ENCODE measurements around the gene COG1. TPM values are rescaled to one million over a fixed set of nuclear protein-coding genes. Genes with fewer than 3 reads are reported as not detected.

The COG1 gene
- polyA plus RNA-seq, 1 donor (not counting 4 experiments of a cell fraction or from before 2014, with no cell fraction given), result 16.4 TPM

DNA sequence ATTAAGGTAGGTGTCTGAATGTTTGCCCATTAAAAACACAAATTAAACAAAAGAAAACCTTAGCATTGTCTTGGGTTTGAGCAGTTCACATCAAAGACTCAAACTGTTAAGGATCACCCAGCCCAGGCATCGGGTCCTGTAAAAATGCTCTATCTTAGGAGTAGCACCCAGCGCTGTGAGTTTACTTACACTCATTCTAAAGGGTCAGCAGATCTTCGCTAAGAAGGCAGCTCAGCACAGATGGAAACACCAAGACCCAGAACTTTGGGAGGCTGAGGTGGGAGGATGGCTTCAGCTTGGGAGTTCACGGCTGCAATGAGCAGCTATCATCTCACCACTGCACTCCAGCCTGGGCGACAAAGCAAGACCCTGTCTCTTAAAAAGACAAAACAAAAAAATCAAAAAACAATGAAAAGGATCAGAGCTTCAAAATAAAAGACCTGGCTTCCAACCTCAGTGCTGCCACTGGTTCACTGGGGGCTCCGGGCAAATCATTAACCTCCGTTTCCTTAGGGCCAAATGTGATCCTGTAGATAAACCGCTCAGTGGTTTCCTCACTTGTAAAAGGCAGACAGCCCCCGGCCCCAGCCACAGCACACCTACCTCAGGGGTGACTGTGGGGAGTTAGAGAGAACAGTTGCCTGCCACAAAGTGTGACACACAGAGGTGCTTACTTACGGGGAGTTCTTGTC is 11.1 kb downstream of the COG1 start:
- TF ChIP-seq EZH2 (IDR thresholded peaks at IDR 0.05; ENCODE audit: low read length), result no peak
- TF ChIP-seq, protein P1, sequence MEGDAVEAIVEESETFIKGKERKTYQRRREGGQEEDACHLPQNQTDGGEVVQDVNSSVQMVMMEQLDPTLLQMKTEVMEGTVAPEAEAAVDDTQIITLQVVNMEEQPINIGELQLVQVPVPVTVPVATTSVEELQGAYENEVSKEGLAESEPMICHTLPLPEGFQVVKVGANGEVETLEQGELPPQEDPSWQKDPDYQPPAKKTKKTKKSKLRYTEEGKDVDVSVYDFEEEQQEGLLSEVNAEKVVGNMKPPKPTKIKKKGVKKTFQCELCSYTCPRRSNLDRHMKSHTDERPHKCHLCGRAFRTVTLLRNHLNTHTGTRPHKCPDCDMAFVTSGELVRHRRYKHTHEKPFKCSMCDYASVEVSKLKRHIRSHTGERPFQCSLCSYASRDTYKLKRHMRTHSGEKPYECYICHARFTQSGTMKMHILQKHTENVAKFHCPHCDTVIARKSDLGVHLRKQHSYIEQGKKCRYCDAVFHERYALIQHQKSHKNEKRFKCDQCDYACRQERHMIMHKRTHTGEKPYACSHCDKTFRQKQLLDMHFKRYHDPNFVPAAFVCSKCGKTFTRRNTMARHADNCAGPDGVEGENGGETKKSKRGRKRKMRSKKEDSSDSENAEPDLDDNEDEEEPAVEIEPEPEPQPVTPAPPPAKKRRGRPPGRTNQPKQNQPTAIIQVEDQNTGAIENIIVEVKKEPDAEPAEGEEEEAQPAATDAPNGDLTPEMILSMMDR (optimal IDR thresholded peaks at IDR 0.05 in 1 of 3, IDR thresholded peaks at IDR 0.05 in 1 of 3, conservative IDR thresholded peaks at IDR 0.05 in 1 of 3; ENCODE audit: extremely low read depth in 1 of 3, insufficient read depth in 2 of 3, low read length in 3 of 3), result no peak
- Histone ChIP-seq H4K20me1 (ENCODE audit: control insufficient read depth, extremely low read depth, insufficient read depth, low read length) (no peaks in the 10 kb centered on the region), H3K4me3 (ENCODE audit: control insufficient read depth in 2 of 3, extremely low read depth in 1 of 3, insufficient read depth in 2 of 3, low read depth in 1 of 3, low read length in 3 of 3) (no peak overlapping the region), H3K79me2 (ENCODE audit: control insufficient read depth, insufficient read depth, low read length) (no peaks in the 10 kb centered on the region), H3K9ac (ENCODE audit: control insufficient read depth, extremely low read depth, insufficient read depth, low read length) (no peak overlapping the region), H3K36me3 (ENCODE audit: control insufficient read depth in 2 of 2, extremely low read depth in 1 of 2, insufficient read depth in 2 of 2, low read length in 2 of 2) (peaks cover 48 to 54% of the 10 kb centered on the region in 2 experiments), H3K27ac (ENCODE audit: control insufficient read depth, insufficient read depth, low read length) (no peak overlapping the region), H2AFZ (ENCODE audit: control insufficient read depth, low read length) (no peak overlapping the region), H3K4me1 (ENCODE audit: control insufficient read depth, extremely low read depth, insufficient read depth, low read length) (no peaks in the 10 kb centered on the region), H3K27me3 (ENCODE audit: control insufficient read depth, extremely low read depth, insufficient read depth, low read length) (no peaks in the 10 kb centered on the region), H3K9me1 (ENCODE audit: control insufficient read depth, extremely low read depth, insufficient read depth, low read length) (no peaks in the 10 kb centered on the region), H3K9me3 (ENCODE audit: control insufficient read depth, low read depth, low read length) (no peaks in the 10 kb centered on the region), H3K4me2 (ENCODE audit: control insufficient read depth, extremely low read depth, insufficient read depth, low read depth, low read length) (no peak overlapping the region)
- no peak for DNase-seq (ENCODE audit: low read depth, low spot score)
- no peak for FAIRE-seq
- dilution Hi-C loops (cut with MboI; ENCODE audit: extremely low pct_ligation_motif_present, low sequenced_read_pairs), result no loop called here

DNA sequence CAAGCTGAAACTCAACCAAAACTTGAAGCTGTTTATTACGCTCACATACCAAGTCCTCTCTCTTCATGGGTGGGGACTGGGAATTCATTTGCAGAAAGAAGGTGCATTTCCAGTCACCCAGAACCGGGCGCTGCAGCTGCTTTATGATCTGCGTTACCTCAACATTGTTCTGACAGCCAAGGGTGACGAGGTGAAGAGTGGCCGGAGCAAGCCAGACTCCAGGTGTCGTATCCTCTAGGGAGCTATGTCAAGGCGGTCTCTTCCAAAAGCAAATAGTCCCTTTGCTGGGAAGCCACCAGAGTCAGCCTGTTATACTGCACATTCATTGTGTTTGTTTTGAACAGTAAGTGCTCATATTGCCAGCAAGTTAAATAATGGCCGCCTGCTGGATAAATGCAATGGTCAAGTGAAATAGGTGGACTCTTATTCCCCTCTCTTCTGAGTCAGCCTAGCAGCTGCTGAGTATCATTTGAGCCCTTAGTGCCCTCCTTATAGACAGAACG is 12.7 kb downstream of the COG1 start:
- Histone ChIP-seq H3K4me1 (ENCODE audit: control insufficient read depth, extremely low read depth, insufficient read depth, low read length) (no peaks in the 10 kb centered on the region), H2AFZ (ENCODE audit: control insufficient read depth, low read length) (no peak overlapping the region), H4K20me1 (ENCODE audit: control insufficient read depth, extremely low read depth, insufficient read depth, low read length) (no peaks in the 10 kb centered on the region), H3K9ac (ENCODE audit: control insufficient read depth, extremely low read depth, insufficient read depth, low read length) (no peak overlapping the region), H3K27me3 (ENCODE audit: control insufficient read depth, extremely low read depth, insufficient read depth, low read length) (no peaks in the 10 kb centered on the region), H3K4me2 (ENCODE audit: control insufficient read depth, extremely low read depth, insufficient read depth, low read depth, low read length) (no peak overlapping the region), H3K4me3 (ENCODE audit: control insufficient read depth in 2 of 3, extremely low read depth in 1 of 3, insufficient read depth in 2 of 3, low read depth in 1 of 3, low read length in 3 of 3) (no peak overlapping the region), H3K27ac (ENCODE audit: control insufficient read depth, insufficient read depth, low read length) (no peak overlapping the region), H3K36me3 (ENCODE audit: control insufficient read depth in 2 of 2, extremely low read depth in 1 of 2, insufficient read depth in 2 of 2, low read length in 2 of 2) (peaks cover 39 to 52% of the 10 kb centered on the region in 2 experiments), H3K9me1 (ENCODE audit: control insufficient read depth, extremely low read depth, insufficient read depth, low read length) (no peaks in the 10 kb centered on the region), H3K9me3 (ENCODE audit: control insufficient read depth, low read depth, low read length) (no peaks in the 10 kb centered on the region), H3K79me2 (ENCODE audit: control insufficient read depth, insufficient read depth, low read length) (no peaks in the 10 kb centered on the region)
- FAIRE-seq (no peak), DNase-seq (ENCODE audit: low read depth, low spot score) (no peak)
- no peak for TF ChIP-seq EZH2 (IDR thresholded peaks at IDR 0.05; ENCODE audit: low read length)
- TF ChIP-seq, protein P1 (optimal IDR thresholded peaks at IDR 0.05 in 1 of 3, IDR thresholded peaks at IDR 0.05 in 1 of 3, conservative IDR thresholded peaks at IDR 0.05 in 1 of 3; ENCODE audit: extremely low read depth in 1 of 3, insufficient read depth in 2 of 3, low read length in 3 of 3), result no peak
- dilution Hi-C loops (cut with MboI; ENCODE audit: extremely low pct_ligation_motif_present, low sequenced_read_pairs), result no loop called here
